B cell (primary cell): Measurements from ENCODE around the gene GRIN2D.
"Not testable (repeated sequence)": the region's sequence is repeated elsewhere in the genome, so short reads cannot be mapped to it uniquely, and the experiment has no call there.

ENCODE experiments used
- CTCF ChIP-seq: fragments of 200-600 bp; IDR thresholded peaks from one replicate; pipeline ENCODE4 v1.8.0; 2022; ENCODE audit warnings: antibody characterized with exemption, mild to moderate bottlenecking
- EZH2 ChIP-seq: IDR thresholded peaks from 2 replicates; pipeline ENCODE4 v1.6.1; 2012; ENCODE audit warnings: borderline replicate concordance, low read depth, mild to moderate bottlenecking, moderate library complexity, low read length; ENCODE audit not compliant: insufficient read depth, poor library complexity, severe bottlenecking

GRCh38 chr19:48371771-48372170, 21.7 kb upstream of the GRIN2D start:
- not testable (repeated sequence) for TF ChIP-seq EZH2, CTCF
